ENCODE results near the gene ACVR1C. TPM values are rescaled to one million over a fixed set of nuclear protein-coding genes. Genes with fewer than 3 reads are reported as not detected.

The ACVR1C gene
- total RNA-seq, 1 experiment from 2014 or later, result 1.2 TPM

GRCh38 chr2:157644776-157645175 lies 16.1 kb upstream of the ACVR1C start:
- POLR2A ChIA-PET, result no interaction called here
- intact Hi-C loops (cut with micrococcal nuclease), result no loop called here

More at GRCh38 chr2:157644776-157645175, 16.1 kb upstream of the ACVR1C start:
- ATAC-seq (no peak), DNase-seq (ENCODE audit: low read depth, low spot score) (no peak)
- Histone ChIP-seq H3K9me2 (ENCODE audit: insufficient read depth) (no peaks in the 10 kb centered on the region), H3K4me1 (ENCODE audit: control insufficient read depth in 1 of 2, insufficient read depth in 2 of 2, low read length in 2 of 2) (no peaks in the 10 kb centered on the region), H3K9ac (ENCODE audit: low read length) (no peak overlapping the region), H3K36me3 (ENCODE audit: control insufficient read depth in 1 of 2, insufficient read depth in 2 of 2, low read length in 2 of 2) (no peaks in the 10 kb centered on the region), H3K4me3 (replicated peaks in 1 of 2; ENCODE audit: low read depth in 1 of 2, low read length in 2 of 2) (no peak overlapping the region), H3K27me3 (ENCODE audit: insufficient read depth, low read length) (no peaks in the 10 kb centered on the region), H3K4me2 (ENCODE audit: low read length) (no peak overlapping the region), H3K79me2 (ENCODE audit: insufficient read depth, low read length) (no peaks in the 10 kb centered on the region), H4K20me1 (ENCODE audit: insufficient read depth) (no peaks in the 10 kb centered on the region), H2AFZ (ENCODE audit: low read depth, low read length, poor library complexity, severe bottlenecking) (peak overlapping the region; percentile 43), H3K27ac (ENCODE audit: low read depth, low read length) (no peak overlapping the region), H3K9me3 (ENCODE audit: control insufficient read depth in 1 of 2, insufficient read depth in 1 of 2, low read depth in 1 of 2, low read length in 2 of 2) (no peaks in the 10 kb centered on the region)
- ChIA-PET CTCF (no interaction called here), RAD21 (ENCODE audit: low non-redundant PET in 1 of 2, low total read pairs in 2 of 2, uncharacterized antibody in 2 of 2, unreplicated experiment in 2 of 2) (no interaction called here)
- no TSS peak for BruUV-seq (replicated peaks)
- TF ChIP-seq ATF3 (IDR thresholded peaks at IDR 0.05) (no peak), JUND (IDR thresholded peaks at IDR 0.05) (no peak), POLR2AphosphoS5 (IDR thresholded peaks at IDR 0.05; ENCODE audit: low read depth, low read length) (no peak), EZH2phosphoT487 (IDR thresholded peaks at IDR 0.05; ENCODE audit: borderline replicate concordance) (no peak), RAD21 (IDR thresholded peaks at IDR 0.05; ENCODE audit: low read depth) (no peak), ELF1 (IDR thresholded peaks at IDR 0.05; ENCODE audit: borderline replicate concordance, low read depth) (no peak), CEBPB (IDR thresholded peaks at IDR 0.05; ENCODE audit: low read depth) (no peak), EZH2 (IDR thresholded peaks at IDR 0.05) (no peak), REST (IDR thresholded peaks at IDR 0.05; ENCODE audit: low read depth) (no peak), SP1 (IDR thresholded peaks at IDR 0.05; ENCODE audit: low read depth) (no peak), EGR1 (IDR thresholded peaks at IDR 0.05; ENCODE audit: low read depth) (no peak), ZFX (IDR thresholded peaks at IDR 0.05) (no peak), ZBTB33 (IDR thresholded peaks at IDR 0.05; ENCODE audit: extremely low read depth, insufficient replicate concordance, low read length) (no peak), CBX3 (IDR thresholded peaks at IDR 0.05; ENCODE audit: low read depth) (no peak), FOSL1 (IDR thresholded peaks at IDR 0.05; ENCODE audit: low read depth) (no peak), YY1 (IDR thresholded peaks at IDR 0.05; ENCODE audit: extremely low read depth, insufficient replicate concordance, low read depth, low read length) (no peak), SIN3A (IDR thresholded peaks at IDR 0.05; ENCODE audit: low read depth) (no peak), MAX (IDR thresholded peaks at IDR 0.05) (no peak), POLR2A (IDR thresholded peaks at IDR 0.05; ENCODE audit: borderline replicate concordance, extremely low read depth, insufficient read depth, insufficient read length) (no peak)
